Common myeloid progenitor, CD34-positive (primary cell): ENCODE data around the gene HNRNPAB.
A peak's percentile ranks its signal among the peaks of the same experiment; 100 is the strongest.

ENCODE experiments used
- CTCF ChIA-PET: fragments of 350-600 bp; sonication (Branson Sonifier 250); formaldehyde crosslinking; loops from one replicate; lab custom pipeline; 2021; ENCODE audit warnings: antibody characterized with exemption; lab: Charles Lee
- POLR2A ChIA-PET: fragments of 350-600 bp; sonication (Branson Sonifier 250); formaldehyde crosslinking; loops from one replicate; lab custom pipeline; 2021; ENCODE audit warnings: antibody characterized with exemption; lab: Charles Lee
- DNase-seq, 3 donors: peaks; one replicate each; pipeline versions ENCODE4 v3.0.0 to v3.0.0-alpha.2; 2013
- H3K27ac ChIP-seq, 2 experiments: 1 replicate in 1 of 2; 2 replicates in 1 of 2; pipeline ENCODE4 v1.7.0; 2013; ENCODE audit warnings: inconsistent platforms in 2 of 2, low read length in 2 of 2, mild to moderate bottlenecking in 2 of 2, low read depth in 1 of 2, moderate library complexity in 1 of 2; ENCODE audit not compliant: severe bottlenecking in 2 of 2, insufficient read depth in 1 of 2, poor library complexity in 1 of 2
- H3K27me3 ChIP-seq, 5 experiments: replicated peaks in 2 of 5; 1 replicate in 3 of 5; 2 replicates in 2 of 5; pipeline versions ENCODE4 v1.6.1 to v1.7.0; 2013; ENCODE audit warnings: low read length in 4 of 5, mild to moderate bottlenecking in 2 of 5, moderate library complexity in 2 of 5, inconsistent platforms in 1 of 5; ENCODE audit not compliant: insufficient read depth in 5 of 5, control insufficient read depth in 4 of 5
- H3K36me3 ChIP-seq, 4 experiments: 1 replicate in 2 of 4; 2 replicates in 2 of 4; pipeline versions ENCODE4 v1.6.1 to v1.7.0; 2013; ENCODE audit warnings: low read length in 3 of 4, control low read depth in 1 of 4, mild to moderate bottlenecking in 1 of 4; ENCODE audit not compliant: control insufficient read depth in 4 of 4, insufficient read depth in 4 of 4
- H3K4me1 ChIP-seq, 4 experiments: 1 replicate in 3 of 4; 2 replicates in 1 of 4; pipeline versions ENCODE4 v1.6.1 to v1.7.1; 2013; ENCODE audit warnings: low read length in 3 of 4, mild to moderate bottlenecking in 3 of 4, control low read depth in 1 of 4, inconsistent platforms in 1 of 4, moderate library complexity in 1 of 4; ENCODE audit not compliant: control insufficient read depth in 4 of 4, insufficient read depth in 4 of 4; ENCODE audit errors: control extremely low read depth in 1 of 4
- H3K4me3 ChIP-seq, 7 experiments: 1 replicate in 4 of 7; 2 replicates in 3 of 7; pipeline versions ENCODE4 v1.5.1 to v1.7.0; 2013; ENCODE audit warnings: mild to moderate bottlenecking in 7 of 7, low read length in 6 of 7, moderate library complexity in 6 of 7, inconsistent platforms in 2 of 7, low read depth in 2 of 7, control low read depth in 1 of 7; ENCODE audit not compliant: insufficient read depth in 4 of 7, control insufficient read depth in 1 of 7; ENCODE audit errors: extremely low read depth in 1 of 7
- H3K9me3 ChIP-seq, 5 experiments: 1 replicate in 4 of 5; 2 replicates in 1 of 5; pipeline versions ENCODE4 v1.6.1 to v1.7.1; 2013; ENCODE audit warnings: low read length in 4 of 5, mild to moderate bottlenecking in 2 of 5, inconsistent platforms in 1 of 5, low read depth in 1 of 5, moderate library complexity in 1 of 5; ENCODE audit not compliant: control insufficient read depth in 4 of 5, insufficient read depth in 2 of 5; ENCODE audit errors: control extremely low read depth in 1 of 5
- WGBS: methylation state at CpG from one replicate; pipeline ENCODE4 v1.1.5; 2013; ENCODE audit not compliant: insufficient coverage; 5-methylcytosine and 5-hydroxymethylcytosine counted together

HNRNPAB gene

GRCh38 chr5:178231539-178232123 lies 27.3 kb downstream of the HNRNPAB start:
- Histone ChIP-seq H3K4me3 (peak overlapping the region; percentile 25 to 89 (median 75)), H3K36me3 (peaks cover 17 to 45% (median 35%) of the 10 kb centered on the region in 4 experiments), H3K27ac (peak overlapping the region; percentile 33 to 73), H3K27me3 (no peaks in the 10 kb centered on the region), H3K4me1 (peaks cover 3 to 66% (median 61%) of the 10 kb centered on the region in 4 experiments), H3K9me3 (no peaks in the 10 kb centered on the region)
- ChIA-PET POLR2A (interaction anchor here (0.5 to 1.4 kb wide), 4 partner anchors 10 to 28 kb away, joined by 3 to 7 read pairs (median 4); partner anchors contain the start of gene HNRNPAB), CTCF (interaction anchor here (0.6 to 1.4 kb wide), 3 partner anchors 12 to 49 kb away, joined by 3 to 5 read pairs (median 4); no protein-coding TSS in a partner anchor)
- WGBS = 39% methylated on average over 21 of the region's 21 CpGs
- no peak for DNase-seq

GRCh38 chr5:178232124-178232919 lies 28.0 kb downstream of the HNRNPAB start, which contains the start of gene PHYKPL:
Gene PHYKPL (minus strand): TSS chr5:178232802. CDS start chr5:178232550, 252 bp downstream.
- ChIA-PET CTCF (interaction anchor here (0.6 to 1.3 kb wide), 2 partner anchors 25 to 50 kb away, joined by 3 to 5 read pairs; no protein-coding TSS in a partner anchor), POLR2A (interaction anchor here (0.5 to 1.2 kb wide), 3 partner anchors 9 to 957 kb away, joined by 5 to 7 read pairs (median 7); partner anchors contain the start of gene HNRNPAB)
- Histone ChIP-seq H3K27ac (peak within 1 kb of the TSS; percentile 33 to 73), H3K36me3 (peaks cover 15 to 38% (median 29%) of the 10 kb centered on the region in 4 experiments), H3K9me3 (no peaks in the 10 kb centered on the region), H3K27me3 (no peaks in the 10 kb centered on the region), H3K4me1 (peaks cover 7 to 73% (median 67%) of the 10 kb centered on the region in 4 experiments), H3K4me3 (peak within 1 kb of the TSS; percentile 41 to 89 (median 75))
- 0% methylated on average over 89 of the region's 102 CpGs for WGBS
- DNase-seq = peak; percentile 64 to 83 (median 80)

DNA sequence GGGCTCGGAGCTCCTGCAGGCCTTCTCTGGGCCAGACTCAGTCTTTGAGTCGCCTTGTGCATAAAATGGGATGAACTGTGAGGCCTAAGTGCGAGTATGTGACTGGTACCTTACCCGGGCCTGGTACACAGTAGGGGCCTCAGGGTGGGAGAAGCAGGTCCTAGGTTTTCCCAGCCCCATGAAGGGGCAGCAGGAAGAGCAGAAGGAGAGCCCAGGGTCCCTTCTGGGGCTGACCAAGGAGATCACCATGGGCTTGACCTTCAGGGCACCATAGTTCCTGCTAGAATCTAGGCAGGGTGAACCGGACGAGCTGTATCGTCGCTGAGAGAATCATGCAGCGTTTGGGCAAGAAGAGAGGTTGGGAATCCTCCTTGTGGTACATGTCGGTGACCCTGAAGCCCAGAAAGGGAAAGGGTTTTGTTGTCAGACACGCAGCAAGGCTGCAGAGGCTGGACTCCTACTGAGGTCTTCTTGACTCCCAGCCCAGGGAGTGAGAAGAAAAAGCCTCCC lies 28.6 kb downstream of the HNRNPAB start:
- no peak for DNase-seq
- 72% methylated on average over 10 of the region's 11 CpGs for WGBS
- peak overlapping the region; percentile 33 to 73 for H3K27ac ChIP-seq
- H3K4me1 ChIP-seq = peaks cover 8 to 79% (median 74%) of the 10 kb centered on the region in 4 experiments
- no peaks in the 10 kb centered on the region for H3K9me3 ChIP-seq
- POLR2A ChIA-PET = interaction anchor here (1.2 kb wide), 2 partner anchors 8 to 29 kb away, joined by 5 to 7 read pairs; partner anchors contain the start of gene HNRNPAB
- H3K4me3 ChIP-seq = peak overlapping the region; percentile 41 to 89 (median 75)
- peaks cover 14 to 32% (median 22%) of the 10 kb centered on the region in 4 experiments for H3K36me3 ChIP-seq
- no peaks in the 10 kb centered on the region for H3K27me3 ChIP-seq
- CTCF ChIA-PET = no interaction called here

GRCh38 chr5:178234121-178234749 lies 29.9 kb downstream of the HNRNPAB start:
- no peak overlapping the region for H3K27ac ChIP-seq

GRCh38 chr5:178234750-178235587 lies 30.6 kb downstream of the HNRNPAB start:
- ChIA-PET POLR2A (interaction anchor here (1.2 kb wide), 1 partner anchor 355 kb away, joined by 3 read pairs; the partner anchor contains the start of gene COL23A1), CTCF (interaction anchor here (0.7 to 5.0 kb wide), 17 partner anchors 11 to 352 kb away, joined by 3 to 53 read pairs (median 4); no protein-coding TSS in a partner anchor)
- Histone ChIP-seq H3K9me3 (no peaks in the 10 kb centered on the region), H3K4me3 (no peak overlapping the region), H3K36me3 (peaks cover 2 to 14% (median 9%) of the 10 kb centered on the region in 4 experiments), H3K27me3 (no peaks in the 10 kb centered on the region), H3K4me1 (peaks cover 12 to 93% (median 89%) of the 10 kb centered on the region in 4 experiments), H3K27ac (no peak overlapping the region)
- peak; percentile 80 to 89 (median 88) for DNase-seq
- WGBS = 13% methylated on average over 9 of the region's 12 CpGs

More at GRCh38 chr5:178234121-178234749, 29.9 kb downstream of the HNRNPAB start:
- WGBS = 79% methylated on average over 4 of the region's 7 CpGs
- DNase-seq = peak in 1 of 3 donors; percentile 39
- no peak overlapping the region for H3K4me3 ChIP-seq
- no peaks in the 10 kb centered on the region for H3K27me3 ChIP-seq
- POLR2A ChIA-PET = interaction anchor here (1.2 kb wide), 1 partner anchor 356 kb away, joined by 3 read pairs; the partner anchor contains the start of gene COL23A1
- H3K4me1 ChIP-seq = peaks cover 12 to 92% (median 87%) of the 10 kb centered on the region in 4 experiments
- CTCF ChIA-PET = interaction anchor here (0.9 to 5.0 kb wide), 16 partner anchors 10 to 353 kb away, joined by 3 to 53 read pairs (median 4); no protein-coding TSS in a partner anchor
- no peaks in the 10 kb centered on the region for H3K9me3 ChIP-seq
- peaks cover 6 to 21% (median 13%) of the 10 kb centered on the region in 4 experiments for H3K36me3 ChIP-seq
